HepG2 (cell line): Measurements from ENCODE around the gene RAPGEF5. TPM values are rescaled to one million over a fixed set of nuclear protein-coding genes. Genes with fewer than 3 reads are reported as not detected.

Source experiments
- MTA1 ChIP-seq: sonication (generic); formaldehyde crosslinking; IDR thresholded peaks from 2 replicates; pipeline ENCODE4 v1.4.0; 2020; ENCODE audit warnings: missing genetic modification reagents, mild to moderate bottlenecking, borderline replicate concordance
- NCOA2 ChIP-seq: sonication (generic); formaldehyde crosslinking; IDR thresholded peaks from 2 replicates; pipeline ENCODE4 v1.8.0; 2022; ENCODE audit warnings: inconsistent platforms
- RAD51 ChIP-seq: fragments of 450-650 bp; IDR thresholded peaks from 2 replicates; pipeline ENCODE4 v1.6.1; 2016; ENCODE audit warnings: borderline replicate concordance
- SALL2 ChIP-seq: sonication (generic); formaldehyde crosslinking; IDR thresholded peaks from 2 replicates; pipeline ENCODE4 v1.8.1; 2023; ENCODE audit warnings: mild to moderate bottlenecking, missing genetic modification reagents, inconsistent platforms
- SOX6 ChIP-seq, 2 experiments: fragments of 450-650 bp in 1 of 2; sonication (generic) in 1 of 2; formaldehyde crosslinking in 1 of 2; IDR thresholded peaks; 2 replicates each; pipeline versions ENCODE4 v1.4.0 to v1.6.1; 2017 to 2020; ENCODE audit warnings: antibody characterized with exemption in 1 of 2, mild to moderate bottlenecking in 1 of 2, missing genetic modification reagents in 1 of 2
- TBP ChIP-seq: sonication (generic); formaldehyde crosslinking; IDR thresholded peaks from 2 replicates; pipeline ENCODE4 v1.5.0; 2020; ENCODE audit warnings: missing genetic modification reagents
- ZNF10 ChIP-seq: sonication (generic); formaldehyde crosslinking; IDR thresholded peaks from 2 replicates; pipeline ENCODE4 v1.4.0; 2020; ENCODE audit warnings: mild to moderate bottlenecking, low read depth, missing genetic modification reagents, borderline replicate concordance
- ZNF530 ChIP-seq: sonication (generic); formaldehyde crosslinking; IDR thresholded peaks from 2 replicates; pipeline ENCODE4 v1.5.0; 2020; ENCODE audit warnings: low read depth, mild to moderate bottlenecking, missing genetic modification reagents
- ZNF646 ChIP-seq: sonication (generic); formaldehyde crosslinking; IDR thresholded peaks from 2 replicates; pipeline ENCODE4 v1.9.0; 2021; ENCODE audit warnings: mild to moderate bottlenecking, missing genetic modification reagents
- ZNF672 ChIP-seq: sonication (generic); formaldehyde crosslinking; IDR thresholded peaks from 2 replicates; pipeline ENCODE4 v1.8.1; 2022; ENCODE audit warnings: missing genetic modification reagents
- polyA plus RNA-seq, 8 experiments: library from polyadenylated mRNA; depleted of rRNA in 3 of 8; stranded (reverse) in 7 of 8; unstranded in 1 of 8; fragments of >200 nt; fragmentation: Illumina TruSeq in 4 of 8; extraction: Trizol in 4 of 8; gene quantifications; 2 replicates each; pipeline versions ENCODE4 v1.2.1 to v1.2.3, GENCODE V29; 2011 to 2016; ENCODE audit warnings: low read depth in 4 of 8, missing spikeins in 1 of 8, mixed read lengths in 1 of 8; ENCODE audit not compliant: insufficient read depth in 1 of 8
- total RNA-seq, 5 experiments: library from RNA; depleted of rRNA; stranded (reverse); fragments of >200 nt; fragmentation: Illumina TruSeq; extraction: Trizol; gene quantifications; 2 replicates each; pipeline ENCODE4 v1.2.3, GENCODE V29; 2016; ENCODE audit warnings: low read depth in 1 of 5
- TF ChIP-seq, protein P1 (sequence below): sonication (generic); formaldehyde crosslinking; IDR thresholded peaks from 2 replicates; pipeline ENCODE4 v1.4.0; 2020; ENCODE audit warnings: missing genetic modification reagents, borderline replicate concordance
- TF ChIP-seq, protein P2 (sequence below): sonication (generic); formaldehyde crosslinking; IDR thresholded peaks from 2 replicates; pipeline ENCODE4 v1.4.0; 2020; ENCODE audit warnings: missing genetic modification reagents

Gene RAPGEF5
- total and polyA plus RNA-seq, 2 of the 13 experiments (the other 11 are each of a cell fraction or from before 2014, with no cell fraction given): 17.1 to 23.4 TPM

- TF ChIP-seq, protein P1, sequence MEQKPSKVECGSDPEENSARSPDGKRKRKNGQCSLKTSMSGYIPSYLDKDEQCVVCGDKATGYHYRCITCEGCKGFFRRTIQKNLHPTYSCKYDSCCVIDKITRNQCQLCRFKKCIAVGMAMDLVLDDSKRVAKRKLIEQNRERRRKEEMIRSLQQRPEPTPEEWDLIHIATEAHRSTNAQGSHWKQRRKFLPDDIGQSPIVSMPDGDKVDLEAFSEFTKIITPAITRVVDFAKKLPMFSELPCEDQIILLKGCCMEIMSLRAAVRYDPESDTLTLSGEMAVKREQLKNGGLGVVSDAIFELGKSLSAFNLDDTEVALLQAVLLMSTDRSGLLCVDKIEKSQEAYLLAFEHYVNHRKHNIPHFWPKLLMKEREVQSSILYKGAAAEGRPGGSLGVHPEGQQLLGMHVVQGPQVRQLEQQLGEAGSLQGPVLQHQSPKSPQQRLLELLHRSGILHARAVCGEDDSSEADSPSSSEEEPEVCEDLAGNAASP (CRISPR knock-in tag): 0 out of 2 replicates have a peak, but pooled peaks have one; percentile 22
- no peak for TF ChIP-seq TBP (CRISPR knock-in tag)
- TF ChIP-seq, protein P2, sequence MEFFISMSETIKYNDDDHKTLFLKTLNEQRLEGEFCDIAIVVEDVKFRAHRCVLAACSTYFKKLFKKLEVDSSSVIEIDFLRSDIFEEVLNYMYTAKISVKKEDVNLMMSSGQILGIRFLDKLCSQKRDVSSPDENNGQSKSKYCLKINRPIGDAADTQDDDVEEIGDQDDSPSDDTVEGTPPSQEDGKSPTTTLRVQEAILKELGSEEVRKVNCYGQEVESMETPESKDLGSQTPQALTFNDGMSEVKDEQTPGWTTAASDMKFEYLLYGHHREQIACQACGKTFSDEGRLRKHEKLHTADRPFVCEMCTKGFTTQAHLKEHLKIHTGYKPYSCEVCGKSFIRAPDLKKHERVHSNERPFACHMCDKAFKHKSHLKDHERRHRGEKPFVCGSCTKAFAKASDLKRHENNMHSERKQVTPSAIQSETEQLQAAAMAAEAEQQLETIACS (CRISPR knock-in tag): no peak
- no peak for TF ChIP-seq SOX6 (IDR thresholded peaks at IDR 0.05)
- TF ChIP-seq SOX6 (CRISPR knock-in tag; IDR thresholded peaks at IDR 0.05): no peak
- TF ChIP-seq ZNF530 (CRISPR knock-in tag): no peak
- peak; percentile 31; the same call in 1 of the 2 replicates for TF ChIP-seq SALL2 (CRISPR knock-in tag)
- no peak for TF ChIP-seq ZNF672
- TF ChIP-seq ZNF646 (CRISPR knock-in tag): no peak
- TF ChIP-seq MTA1 (CRISPR knock-in tag): no peak
- TF ChIP-seq NCOA2 (CRISPR knock-in tag): no peak
- TF ChIP-seq ZNF10 (CRISPR knock-in tag): no peak
- TF ChIP-seq RAD51: no peak
Observed at GRCh38 chr7:22082886-22083703, 273.9 kb downstream of the RAPGEF5 start (continued).
